Stimulated activated CD4-positive, alpha-beta T cell treated with anti-CD3 and anti-CD28 coated beads, TNF-alpha, amount 100 ng/mL, for 4 hours (primary cell): Measurements from ENCODE around the gene SEMA4D.

ENCODE experiments used
- DNase-seq, 3 experiments: peaks; one replicate each; pipeline ENCODE4 v3.0.0-alpha.2; 2020; ENCODE audit warnings: low read depth in 3 of 3

The SEMA4D gene

DNA sequence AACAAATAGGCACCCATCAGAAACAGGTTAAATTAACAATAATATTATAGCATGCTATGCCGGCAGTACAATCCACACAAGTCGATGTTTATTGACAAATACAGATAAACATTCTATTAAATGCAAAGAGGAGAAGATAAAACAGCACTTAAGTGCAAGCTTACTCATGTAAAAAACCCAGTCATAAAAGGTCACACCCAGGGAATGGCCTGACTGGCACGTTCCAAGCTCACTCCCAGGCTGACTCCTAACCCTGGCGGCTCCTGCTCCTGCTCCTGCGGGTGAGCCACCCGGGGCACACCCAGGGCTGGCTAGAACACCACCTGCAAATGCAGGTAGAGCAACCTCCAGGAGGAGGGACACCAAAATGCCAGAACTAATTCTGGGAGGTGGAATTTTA is 66.9 kb downstream of the SEMA4D start:
- DNase-seq = no peak

DNA sequence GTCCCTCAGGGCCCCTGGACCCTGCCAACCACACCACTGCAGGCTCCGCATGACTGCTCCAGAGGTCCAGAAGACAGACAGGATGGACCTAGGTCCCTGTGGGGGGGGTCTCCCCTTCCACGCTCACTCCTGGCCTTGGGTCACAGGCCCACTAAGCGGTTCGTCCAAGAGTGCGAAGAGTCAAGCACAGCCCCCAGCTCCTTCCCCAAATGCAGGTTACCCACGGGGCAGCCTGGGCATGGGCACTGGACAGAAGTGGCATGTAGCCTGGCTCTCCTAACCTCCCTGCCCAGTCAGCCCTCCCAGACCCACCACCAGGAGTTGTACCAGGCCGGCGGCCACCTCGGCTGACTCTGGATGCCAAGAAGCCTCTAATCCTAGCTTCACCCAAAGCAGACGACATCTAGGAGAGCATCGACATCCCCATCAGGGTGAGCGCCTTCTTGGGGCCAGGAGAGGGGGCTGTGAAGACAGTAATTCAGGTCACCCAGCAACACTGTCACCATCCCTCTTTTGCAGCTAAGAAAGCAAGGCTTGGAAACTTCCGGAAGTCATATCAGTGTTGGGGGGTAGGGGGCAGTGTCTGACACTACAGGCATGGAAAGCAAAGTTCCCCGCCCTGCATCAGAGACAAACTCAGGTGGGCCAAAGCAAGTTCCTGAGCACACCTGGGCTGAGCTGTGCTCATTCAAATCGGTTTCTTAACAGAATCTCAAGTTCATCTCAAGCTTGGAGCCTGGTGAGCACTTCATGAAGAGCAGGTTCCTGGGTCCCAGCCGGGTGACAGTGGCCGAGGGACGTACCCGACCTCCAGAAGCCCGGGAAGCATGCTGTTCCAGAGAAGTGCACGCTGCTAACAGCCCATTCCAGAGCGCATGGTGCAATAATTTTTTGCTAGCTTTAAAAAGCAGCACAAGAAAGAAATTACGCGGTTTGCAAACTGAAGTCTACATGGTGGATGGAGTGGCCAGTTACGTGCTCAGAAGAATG is 68.7 kb downstream of the SEMA4D start:
- peak in 1 of 3 experiments; percentile 49 for DNase-seq

DNA sequence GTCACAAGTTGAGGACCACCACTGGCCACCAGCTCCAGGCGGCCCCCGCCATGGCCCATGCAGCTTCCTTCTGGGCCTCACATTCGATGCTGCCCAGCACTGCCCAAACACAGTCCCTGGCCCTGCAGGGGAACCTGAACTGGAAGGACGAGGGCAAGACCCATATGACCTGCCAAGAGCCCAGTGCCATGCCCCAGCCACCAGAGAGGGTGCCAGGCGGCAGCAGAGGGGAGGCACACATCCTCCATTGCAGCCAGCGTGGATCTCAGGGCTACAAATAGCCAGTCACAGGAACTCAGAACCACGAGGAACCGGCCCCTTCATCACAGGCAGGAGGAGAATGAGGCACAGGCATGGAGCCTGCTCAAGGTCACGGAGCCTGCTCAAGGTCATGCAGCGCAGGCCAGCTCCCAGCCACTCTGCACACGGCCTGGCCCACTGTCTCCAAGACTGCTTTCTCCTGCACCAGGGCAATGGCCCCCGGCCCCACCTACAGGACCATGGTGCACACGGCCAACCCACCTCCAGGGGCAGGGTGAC is 69.6 kb downstream of the SEMA4D start:
- DNase-seq = no peak

DNA sequence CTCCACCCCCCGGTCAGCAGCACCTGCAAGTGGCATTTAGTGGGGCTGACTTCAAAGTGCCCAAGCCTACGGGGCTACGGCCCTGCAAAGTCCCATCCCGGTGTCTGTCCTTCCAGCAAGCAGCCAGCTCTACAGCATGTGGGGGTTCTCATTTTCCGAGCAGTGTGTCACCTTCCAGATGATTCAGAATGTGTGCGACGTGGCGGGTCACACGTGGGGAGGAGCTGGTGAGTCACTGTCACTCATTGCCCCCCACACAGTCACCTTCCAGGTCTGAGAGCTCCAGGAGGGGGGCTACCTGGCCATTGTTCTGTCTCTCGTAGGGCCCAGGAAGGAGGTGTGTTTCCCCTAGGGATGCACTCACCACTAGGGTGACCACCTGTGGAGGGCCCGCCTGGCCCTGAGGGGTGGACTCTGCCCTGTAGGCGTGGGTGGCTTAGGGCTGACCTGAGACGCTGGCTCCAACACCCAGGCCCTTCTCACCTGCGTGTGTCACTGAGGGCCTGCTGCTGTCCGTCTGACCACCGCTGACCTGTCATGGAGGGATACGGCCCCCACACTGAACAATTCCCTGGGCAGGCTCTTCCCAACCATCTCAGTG is 70.2 kb downstream of the SEMA4D start:
- peak; percentile 58 to 76 (median 72) for DNase-seq

DNA sequence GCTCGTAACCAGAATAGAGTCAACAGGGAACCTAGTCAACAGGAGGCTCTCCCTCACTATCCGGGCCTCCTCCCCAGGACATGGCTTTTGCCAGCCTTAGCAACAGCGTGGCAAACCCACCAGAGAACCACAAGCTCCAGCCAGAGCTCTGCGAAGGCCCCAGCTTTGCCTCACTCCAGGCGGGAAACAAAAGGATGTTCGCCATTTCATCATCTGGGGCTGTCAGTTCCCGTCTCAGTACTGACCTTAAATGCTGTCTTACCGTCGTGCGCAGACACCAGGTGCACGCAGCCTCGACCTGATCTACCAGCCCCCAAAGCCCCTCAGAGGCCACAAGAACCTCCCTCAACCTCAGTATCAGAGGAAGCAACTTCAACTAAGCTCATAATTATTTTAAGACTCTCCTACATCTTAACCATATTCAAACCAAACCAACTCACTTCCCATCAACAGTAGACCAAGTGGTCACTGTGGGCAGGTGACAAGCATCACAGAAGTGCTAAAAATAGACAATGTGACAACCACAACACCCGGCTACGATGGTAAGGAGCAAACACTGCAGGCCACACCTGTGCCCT is 71.4 kb downstream of the SEMA4D start:
- no peak for DNase-seq

DNA sequence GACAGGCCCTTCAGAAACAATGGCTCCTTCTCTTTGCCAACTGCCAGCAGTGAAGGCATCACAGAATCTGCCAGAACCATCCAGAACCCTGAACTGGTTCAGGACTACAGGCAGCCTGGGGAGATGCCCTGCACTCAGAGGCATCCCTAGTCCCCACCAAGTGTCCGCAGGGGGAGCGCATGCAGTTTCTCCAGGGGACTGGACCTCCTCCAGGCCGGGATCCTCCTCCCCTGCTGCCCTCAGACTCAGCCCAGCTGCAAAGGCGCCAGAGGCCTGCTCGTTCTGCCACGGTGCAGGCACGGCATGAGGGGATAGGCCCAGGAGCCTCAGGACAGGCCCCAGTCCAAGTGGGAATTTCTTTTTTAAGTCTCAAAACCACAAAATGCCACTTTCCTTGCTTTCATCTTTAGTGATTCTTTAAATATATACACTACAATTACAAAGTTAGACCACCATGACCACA is 72.0 kb downstream of the SEMA4D start:
- no peak for DNase-seq

DNA sequence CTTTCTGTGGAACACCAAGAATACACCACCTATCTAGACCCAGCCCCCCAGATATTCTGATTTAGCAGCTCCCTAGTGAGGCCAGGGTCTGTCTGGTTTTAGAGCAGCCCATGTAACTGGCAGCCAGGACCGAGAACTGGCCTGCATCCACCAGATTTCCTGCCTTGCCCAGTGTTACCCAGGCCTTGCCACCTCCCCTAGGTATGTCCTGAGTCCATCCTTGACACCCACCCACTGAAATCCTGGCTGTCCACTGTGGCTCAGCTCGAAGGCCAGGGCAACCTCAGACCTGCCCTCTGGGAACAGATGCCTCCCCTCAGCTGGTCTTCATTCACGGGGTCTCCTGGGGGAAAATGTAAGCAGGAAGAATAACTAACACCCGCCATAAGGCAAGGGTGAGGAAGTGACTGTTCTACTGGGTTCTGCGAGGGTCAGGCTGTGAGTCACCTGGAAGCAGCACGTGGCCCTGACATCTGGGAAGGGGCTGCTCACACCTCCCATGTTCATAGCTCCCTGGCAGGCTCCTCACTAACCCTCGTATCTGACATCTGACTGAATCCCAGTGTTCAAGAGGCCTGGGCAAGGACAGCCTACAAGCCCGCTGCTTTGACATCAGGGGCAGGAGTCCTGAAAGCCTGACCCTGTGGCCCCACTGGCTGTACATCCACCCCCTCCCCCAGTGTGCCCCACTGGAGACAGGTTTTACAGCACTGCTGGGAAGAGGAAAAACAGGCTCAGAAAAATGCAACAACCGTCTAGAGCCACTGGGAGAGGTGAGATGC is 72.7 kb downstream of the SEMA4D start:
- DNase-seq = no peak

DNA sequence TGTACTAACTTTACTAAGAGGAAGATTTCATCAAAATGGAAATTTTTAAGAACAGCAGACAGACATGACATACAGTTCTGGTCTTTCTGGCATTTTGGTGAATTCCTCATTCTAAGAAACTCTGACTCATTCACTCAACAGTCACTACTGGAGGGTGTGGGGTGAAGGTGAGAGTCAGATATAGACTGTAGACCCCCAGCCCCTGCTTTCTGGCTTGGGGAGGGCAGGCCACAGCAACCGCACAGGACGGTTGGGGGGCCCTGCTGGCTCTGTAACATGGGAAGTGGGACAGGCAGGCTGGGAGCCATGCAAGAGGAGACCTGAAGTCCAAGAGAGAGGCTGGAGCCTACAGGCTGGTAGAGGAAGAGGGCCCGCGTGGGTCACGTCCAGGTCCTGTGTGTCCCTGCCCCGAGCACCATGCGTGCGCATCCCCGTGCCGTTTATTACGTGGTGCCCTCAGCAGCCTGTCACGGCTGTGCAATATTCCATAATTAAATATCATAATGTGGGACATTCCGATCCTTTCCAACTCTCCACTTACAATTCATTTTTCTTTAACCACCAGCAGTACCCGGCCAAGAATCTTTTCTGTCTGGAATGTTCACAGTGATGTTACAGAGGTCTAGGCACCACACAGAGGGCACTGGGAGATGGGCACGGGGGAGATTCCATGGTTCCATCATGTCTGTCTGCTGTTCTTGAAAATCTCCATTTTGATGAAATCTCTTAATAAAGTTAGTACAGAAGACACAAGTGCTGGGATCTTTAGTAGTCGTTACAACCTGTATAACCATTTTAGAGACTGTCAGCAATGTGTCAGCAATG is 75.5 kb downstream of the SEMA4D start:
- DNase-seq = peak in 2 of 3 experiments; percentile 50 to 55

DNA sequence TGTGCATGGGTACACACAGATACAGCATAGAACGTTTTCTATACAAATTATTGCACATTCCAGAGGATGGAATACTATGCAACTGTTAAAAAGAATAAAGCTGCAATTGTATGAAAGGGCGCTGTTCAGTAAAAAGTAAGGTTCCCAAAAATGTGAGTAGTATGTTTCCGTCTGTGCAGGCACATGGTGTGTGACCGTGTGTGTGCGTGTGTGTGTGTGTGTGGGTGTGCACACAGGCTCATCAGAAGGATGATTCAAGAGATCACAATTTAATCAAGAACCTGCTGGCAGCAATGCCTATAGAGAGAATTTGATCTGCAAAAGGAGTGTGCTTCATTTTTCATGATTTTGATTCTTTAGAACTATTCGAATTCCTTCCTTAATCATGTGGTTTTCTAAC is 76.3 kb downstream of the SEMA4D start:
- DNase-seq = peak in 2 of 3 experiments; percentile 55 to 68

DNA sequence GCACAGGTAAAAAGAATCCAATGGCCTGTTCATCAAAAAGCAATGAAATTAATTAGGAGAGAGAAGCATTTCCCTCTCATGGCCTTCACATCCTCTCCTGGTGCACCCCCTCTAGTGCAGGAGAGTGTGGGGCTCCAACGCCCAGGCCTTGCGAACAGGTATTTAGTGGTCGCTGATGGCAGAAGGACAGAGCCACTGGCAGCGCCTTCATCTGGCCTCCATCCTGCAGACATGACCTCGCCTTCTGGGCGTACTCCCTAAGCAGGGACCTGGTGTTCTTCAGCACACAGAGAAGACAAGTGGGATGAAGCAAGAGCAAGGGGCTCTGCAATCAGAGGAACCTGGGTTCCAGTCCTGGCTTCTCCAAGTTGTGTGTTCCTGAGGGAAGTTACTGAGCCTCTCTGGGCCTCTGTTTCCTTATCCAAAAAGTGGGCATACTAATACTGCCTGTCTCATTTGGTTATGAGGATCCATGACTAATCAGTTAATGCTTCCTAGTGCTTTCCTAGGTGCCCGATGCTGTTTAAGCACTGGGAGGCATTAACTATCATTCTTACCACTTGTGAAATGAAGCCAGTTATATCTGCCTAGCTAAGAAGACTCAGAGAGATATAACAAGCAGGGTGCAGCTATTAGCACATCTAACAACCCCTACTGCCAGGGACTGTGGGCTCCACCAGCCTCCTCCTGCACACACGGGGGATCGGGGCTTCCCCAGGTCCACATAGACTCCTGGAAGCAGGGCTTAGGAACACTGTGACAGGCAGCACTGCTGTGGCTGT is 77.3 kb downstream of the SEMA4D start:
- DNase-seq = no peak

DNA sequence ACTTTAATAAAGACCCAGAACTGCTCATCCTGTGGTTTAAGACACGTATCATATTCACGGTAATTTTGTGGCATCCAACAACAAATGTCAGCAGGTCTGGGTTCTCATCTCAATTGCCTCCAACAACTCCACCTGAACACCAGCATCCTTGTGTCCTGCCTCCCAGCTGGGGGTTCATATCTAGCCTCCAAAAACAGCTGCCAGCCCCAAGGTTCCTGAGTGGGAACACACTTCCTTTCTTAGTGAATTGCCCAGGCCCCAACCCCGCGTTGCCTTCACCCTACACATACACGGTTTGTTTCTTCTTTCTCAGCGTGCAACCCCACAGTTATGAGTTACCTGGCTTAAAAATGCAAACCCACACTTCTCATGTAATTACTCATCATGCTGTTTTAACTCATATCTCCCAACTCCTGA is 77.9 kb downstream of the SEMA4D start:
- DNase-seq = no peak

DNA sequence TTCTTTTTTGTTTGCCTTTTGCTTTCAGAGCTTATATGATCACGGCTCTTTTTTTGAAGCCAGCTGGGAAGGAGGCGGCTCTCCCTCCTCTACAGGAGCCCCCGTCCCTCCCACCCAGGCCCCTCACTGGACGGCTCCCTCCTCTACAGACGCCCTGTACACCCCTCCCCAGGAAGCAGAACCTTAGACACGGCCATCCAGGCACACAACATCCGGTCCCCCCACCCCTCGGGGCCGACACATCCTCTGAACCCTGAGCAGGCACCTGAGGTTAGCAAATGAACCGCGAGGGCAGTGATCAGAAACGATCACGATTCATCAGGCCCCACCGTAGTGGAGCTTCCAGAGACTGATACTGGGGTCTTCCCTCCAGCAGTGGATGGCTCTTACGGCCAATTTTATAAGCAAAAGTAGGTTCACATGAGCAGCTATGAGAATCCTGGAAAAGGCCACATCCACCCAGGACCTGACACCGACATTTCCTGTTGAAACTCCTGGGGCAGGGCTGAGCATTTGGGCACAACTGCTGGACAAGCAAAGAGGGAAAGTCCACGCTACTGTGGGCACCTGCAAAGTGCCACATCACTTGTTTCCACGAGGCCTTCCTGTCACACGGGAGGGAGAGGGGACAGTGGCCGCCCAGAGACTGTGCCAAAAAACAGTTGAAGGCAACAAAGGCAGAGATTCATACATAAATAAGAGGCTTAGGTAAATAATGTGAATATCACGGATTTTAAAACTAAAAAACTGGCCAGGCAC is 78.9 kb downstream of the SEMA4D start:
- DNase-seq = peak in 2 of 3 experiments; percentile 53 to 63

DNA sequence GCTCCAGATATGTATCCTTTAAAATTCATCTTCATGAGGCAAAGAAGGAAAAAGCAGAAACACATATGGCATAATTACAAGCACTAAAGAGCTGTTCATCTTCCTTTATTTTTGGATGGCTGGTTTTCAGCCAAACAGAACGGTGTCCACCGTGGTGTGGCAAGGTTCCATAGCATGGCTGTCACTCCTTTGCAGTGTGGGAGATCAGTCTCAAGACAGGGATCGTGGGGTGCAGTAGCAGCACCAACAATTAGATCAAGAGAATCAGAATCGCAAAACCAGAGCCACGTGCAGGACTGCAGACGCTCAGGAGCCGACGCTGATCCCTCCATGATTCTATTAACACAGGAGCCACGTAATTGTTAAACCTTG is 79.5 kb downstream of the SEMA4D start:
- no peak for DNase-seq

DNA sequence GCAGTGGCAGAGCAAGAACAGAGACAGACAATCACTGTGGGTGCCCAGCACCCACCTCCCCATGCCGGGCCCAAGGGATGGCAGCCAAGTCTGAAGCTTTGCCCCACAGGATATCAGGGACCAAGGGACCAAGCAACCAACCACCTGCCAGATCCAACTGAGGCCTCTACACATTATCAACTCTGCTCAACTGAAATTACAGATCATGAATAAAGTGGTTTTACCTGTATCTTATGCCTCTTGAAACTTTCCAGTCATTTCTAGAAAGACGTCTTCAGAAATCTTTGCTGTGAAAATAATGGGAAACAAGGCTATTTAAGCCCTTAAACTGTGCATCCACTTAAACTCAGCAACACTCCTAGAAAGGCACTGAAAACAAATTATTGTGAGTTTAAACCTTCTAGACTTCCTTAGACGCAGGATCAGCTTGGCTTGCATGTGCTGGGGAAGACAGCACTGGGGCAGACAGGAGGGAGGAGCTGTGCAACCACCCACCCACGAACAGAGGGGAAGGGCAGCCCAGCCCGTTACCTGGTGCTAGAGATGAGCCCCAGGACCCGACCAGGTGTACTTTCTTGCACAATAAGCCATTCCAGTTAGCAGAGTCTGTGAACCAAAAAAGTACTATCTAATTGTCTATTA is 80.0 kb downstream of the SEMA4D start:
- DNase-seq = no peak

DNA sequence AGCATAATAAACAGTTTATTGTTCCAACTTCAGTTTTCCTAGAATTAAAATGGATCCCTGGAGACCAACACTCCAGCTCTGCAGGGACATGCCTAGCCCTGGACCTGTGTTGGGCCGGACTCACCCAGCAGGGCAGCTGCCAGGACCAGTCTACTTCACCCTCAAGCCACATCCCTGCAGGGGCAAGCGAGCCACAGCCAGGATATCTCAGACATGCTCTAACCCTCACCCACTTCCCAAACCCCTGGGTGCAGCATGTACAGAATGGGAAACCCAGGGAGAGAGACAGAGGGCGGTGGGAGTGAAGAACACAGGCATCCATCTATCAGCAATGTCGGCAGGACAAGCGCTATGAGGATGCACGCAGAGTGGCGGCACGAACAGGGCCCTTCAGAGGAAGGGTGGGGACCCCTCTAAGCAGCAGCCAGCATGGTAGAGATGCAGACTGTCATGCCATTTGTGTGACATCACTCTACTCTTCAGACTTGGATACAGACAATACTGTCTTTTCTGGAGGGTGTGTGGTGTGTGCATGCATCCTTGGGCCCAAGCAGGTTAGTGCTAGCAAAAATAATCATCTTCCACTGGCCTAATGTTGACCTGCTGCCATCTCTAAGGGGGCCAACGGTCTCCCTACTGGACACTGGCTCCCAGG is 83.1 kb downstream of the SEMA4D start:
- DNase-seq = no peak

DNA sequence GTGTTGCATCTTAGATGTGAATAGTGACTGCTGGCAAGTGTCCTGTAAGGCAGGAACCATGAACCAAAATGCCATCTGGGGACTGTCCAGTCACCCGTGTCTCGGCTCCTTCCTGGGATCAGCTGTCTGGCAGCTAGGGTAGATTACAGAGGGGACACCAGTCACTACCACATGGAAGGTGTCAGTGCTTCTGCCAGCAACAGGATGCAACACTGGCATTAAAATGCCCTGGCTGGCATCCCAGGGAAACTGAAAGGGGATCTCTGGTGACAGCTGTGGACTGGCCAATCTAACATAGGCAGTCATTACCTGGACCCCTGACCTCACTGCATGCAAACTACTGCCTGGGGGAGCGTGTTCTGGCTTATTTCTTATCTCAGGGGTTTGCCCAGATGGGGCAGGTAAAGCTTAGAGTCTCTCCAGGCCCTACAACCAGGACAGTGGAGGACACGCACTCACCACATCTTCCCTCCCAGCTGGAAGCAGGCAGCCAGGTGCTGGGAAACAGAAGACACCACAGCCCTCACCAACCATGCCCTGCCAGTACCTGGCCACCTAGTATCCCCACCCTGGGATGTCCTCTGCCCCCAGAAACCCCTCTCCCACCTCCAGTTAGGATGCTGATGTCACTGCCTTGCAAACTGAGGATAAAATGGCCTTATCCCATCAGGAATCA is 83.8 kb downstream of the SEMA4D start:
- no peak for DNase-seq

DNA sequence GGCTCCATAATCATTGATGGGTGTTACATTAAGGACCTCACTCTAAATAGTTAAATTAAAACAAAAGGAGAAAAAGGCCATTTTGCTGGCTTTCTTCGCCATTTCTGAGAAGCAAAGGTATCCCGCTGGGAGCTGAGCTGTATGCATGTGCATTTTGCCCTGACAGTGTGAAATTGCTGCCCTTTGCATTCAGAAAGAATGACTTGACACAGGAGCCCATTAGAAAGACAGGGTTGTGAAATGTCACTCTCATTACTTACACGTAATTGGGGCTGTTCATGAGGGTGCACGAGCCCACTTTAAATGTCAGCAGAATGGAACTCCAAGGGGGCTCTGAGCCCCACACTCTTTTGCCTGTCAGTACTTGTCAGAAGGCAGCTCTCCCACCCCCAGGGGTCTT is 85.0 kb downstream of the SEMA4D start:
- DNase-seq = no peak

DNA sequence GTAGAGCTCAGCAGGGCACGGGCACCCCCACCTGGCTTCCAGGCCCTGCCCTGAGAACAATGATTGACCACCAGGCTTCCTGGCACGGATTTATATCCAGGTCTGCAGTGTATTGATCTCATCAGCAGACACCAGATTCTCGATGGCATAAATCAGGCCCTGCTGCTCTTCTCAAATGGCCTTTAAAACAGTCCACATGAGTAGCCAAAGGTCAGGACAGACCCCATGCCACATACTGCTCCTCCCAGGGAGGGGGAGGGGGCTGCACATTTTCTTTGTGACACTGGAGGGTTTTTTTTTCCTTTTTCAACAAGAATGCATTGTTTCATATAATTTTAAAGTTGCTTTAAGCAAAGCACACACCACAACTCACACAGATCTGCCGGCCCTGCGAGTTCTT is 85.4 kb downstream of the SEMA4D start:
- no peak for DNase-seq
